Stimulated activated memory B cell treated with anti-CD40 and anti-IgM and Interleukin-4, amounts not matched to agents 10 μg/mL and 1 μg/mL and 100 μg/mL, for 72 hours (primary cell): ENCODE measurements around the gene FAM193A.
"Not testable (repeated sequence)": the region's sequence is repeated elsewhere in the genome, so short reads cannot be mapped to it uniquely, and the experiment has no call there.

Experiments used
- ATAC-seq: fragments of 150-1000 bp; cut with Tn5 transposase; 2 replicates; pipeline ENCODE4 v1.10.0; 2021
- H3K27ac Mint-ChIP-seq: one replicate; pipeline ENCODE4 v1.8.0; 2022; ENCODE audit warnings: mild to moderate bottlenecking, mixed read lengths
- H3K27me3 Mint-ChIP-seq: one replicate; pipeline ENCODE4 v1.8.0; 2022; ENCODE audit warnings: mixed read lengths
- H3K36me3 Mint-ChIP-seq: one replicate; pipeline ENCODE4 v1.8.0; 2022; ENCODE audit warnings: mixed read lengths
- H3K4me1 Mint-ChIP-seq: one replicate; pipeline ENCODE4 v1.8.0; 2022; ENCODE audit warnings: mixed read lengths
- H3K4me3 Mint-ChIP-seq: one replicate; pipeline ENCODE4 v1.8.0; 2022; ENCODE audit warnings: mild to moderate bottlenecking, moderate library complexity, mixed read lengths
- H3K9me3 Mint-ChIP-seq: one replicate; pipeline ENCODE4 v1.8.0; 2022; ENCODE audit warnings: mixed read lengths

Gene FAM193A

GRCh38 chr4:2545321-2546013 is 9.0 kb downstream of the FAM193A start:
- no peak for ATAC-seq
- H3K9me3 Mint-ChIP-seq, result no peaks in the 10 kb centered on the region
- H3K27me3 Mint-ChIP-seq, result no peaks in the 10 kb centered on the region
- H3K27ac Mint-ChIP-seq, result no peak overlapping the region
- H3K4me3 Mint-ChIP-seq, result no peak overlapping the region
- H3K36me3 Mint-ChIP-seq, result no peaks in the 10 kb centered on the region
- peaks cover 16% of the 10 kb centered on the region for H3K4me1 Mint-ChIP-seq

- Mint-ChIP-seq H3K36me3 (no peaks in the 10 kb centered on the region), H3K9me3 (no peaks in the 10 kb centered on the region), H3K4me3 (no peak overlapping the region), H3K4me1 (peaks cover 21% of the 10 kb centered on the region), H3K27ac (no peak overlapping the region), H3K27me3 (no peaks in the 10 kb centered on the region)
- ATAC-seq, result no peak
Observed at GRCh38 chr4:2546286-2546823, 9.9 kb downstream of the FAM193A start.

DNA sequence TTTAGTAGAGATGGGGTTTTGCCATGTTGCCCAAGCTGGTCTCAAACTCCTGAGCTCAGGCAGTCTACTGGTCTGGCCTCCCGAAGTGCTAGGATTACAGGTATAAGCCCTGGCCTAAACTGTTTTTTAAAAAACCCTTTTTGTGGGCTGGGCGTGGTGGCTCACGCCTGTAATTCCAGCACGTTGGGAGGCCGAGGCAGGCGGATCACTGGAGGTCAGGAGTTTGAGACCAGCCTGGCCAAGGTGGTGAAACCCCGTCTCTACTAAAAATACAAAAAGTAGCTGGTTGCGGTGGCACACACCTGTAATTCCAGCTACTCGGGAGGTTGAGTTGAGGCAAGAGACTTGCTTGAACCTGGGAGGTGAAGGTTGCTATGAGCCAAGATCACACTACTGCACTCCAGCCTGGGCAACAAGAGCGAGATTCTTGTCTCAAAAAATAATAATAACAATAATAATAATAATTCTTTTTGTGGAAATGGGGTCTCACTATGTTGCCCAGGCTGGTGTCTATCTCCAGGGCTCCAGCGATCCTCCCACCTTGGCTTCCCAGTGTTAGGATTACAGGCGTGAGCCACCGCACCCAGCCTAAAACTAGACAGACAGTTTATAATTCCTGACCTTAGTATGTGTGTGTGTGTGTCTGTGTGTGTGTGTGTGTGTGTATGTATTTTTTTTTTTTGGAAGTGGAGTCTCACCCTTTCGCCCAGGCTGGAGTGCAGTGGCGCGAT is 10.7 kb downstream of the FAM193A start:
- H3K4me1 Mint-ChIP-seq, result peaks cover 25% of the 10 kb centered on the region
- H3K4me3 Mint-ChIP-seq, H3K27ac Mint-ChIP-seq, H3K27me3 Mint-ChIP-seq, ATAC-seq, H3K36me3 Mint-ChIP-seq, H3K9me3 Mint-ChIP-seq: not testable (repeated sequence)

GRCh38 chr4:2551118-2551517 is 14.7 kb downstream of the FAM193A start:
- H3K4me1 Mint-ChIP-seq, result peaks cover 49% of the 10 kb centered on the region
- ATAC-seq, result no peak
- no peak overlapping the region for H3K27ac Mint-ChIP-seq

GRCh38 chr4:2552806-2553205 is 16.4 kb downstream of the FAM193A start:
- no peak overlapping the region for H3K27ac Mint-ChIP-seq
- no peaks in the 10 kb centered on the region for H3K9me3 Mint-ChIP-seq
- H3K27me3 Mint-ChIP-seq, result no peaks in the 10 kb centered on the region
- ATAC-seq, result no peak
- H3K4me1 Mint-ChIP-seq, result peaks cover 51% of the 10 kb centered on the region
- no peak overlapping the region for H3K4me3 Mint-ChIP-seq
- H3K36me3 Mint-ChIP-seq, result no peaks in the 10 kb centered on the region

More at GRCh38 chr4:2551118-2551517, 14.7 kb downstream of the FAM193A start:
- Mint-ChIP-seq H3K27me3 (no peaks in the 10 kb centered on the region), H3K4me3 (no peak overlapping the region), H3K36me3 (no peaks in the 10 kb centered on the region), H3K9me3 (no peaks in the 10 kb centered on the region)

DNA sequence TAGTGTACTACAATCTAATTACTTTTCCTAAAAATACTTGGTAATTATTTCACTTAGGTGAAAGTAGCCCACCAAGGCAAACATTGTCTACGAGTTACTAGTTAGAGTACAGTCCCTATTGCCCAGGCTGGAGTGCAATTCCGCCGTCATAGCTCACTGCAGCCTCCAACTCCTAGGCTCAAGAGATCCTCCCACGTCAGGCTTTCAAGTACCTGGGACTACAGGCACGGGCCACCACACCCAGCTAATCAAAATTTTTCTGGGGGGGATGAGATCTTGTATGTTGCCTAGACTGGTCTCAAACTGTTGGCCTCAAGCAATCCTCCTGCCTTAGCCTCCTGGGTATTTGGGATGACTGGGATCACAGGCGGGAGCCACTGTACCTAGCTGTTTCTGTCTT is 21.9 kb downstream of the FAM193A start:
- Mint-ChIP-seq H3K27ac (no peak overlapping the region), H3K4me3 (no peak overlapping the region), H3K9me3 (no peaks in the 10 kb centered on the region), H3K4me1 (peaks cover 56% of the 10 kb centered on the region), H3K27me3 (no peaks in the 10 kb centered on the region), H3K36me3 (peaks cover 26% of the 10 kb centered on the region)
- ATAC-seq, result no peak

DNA sequence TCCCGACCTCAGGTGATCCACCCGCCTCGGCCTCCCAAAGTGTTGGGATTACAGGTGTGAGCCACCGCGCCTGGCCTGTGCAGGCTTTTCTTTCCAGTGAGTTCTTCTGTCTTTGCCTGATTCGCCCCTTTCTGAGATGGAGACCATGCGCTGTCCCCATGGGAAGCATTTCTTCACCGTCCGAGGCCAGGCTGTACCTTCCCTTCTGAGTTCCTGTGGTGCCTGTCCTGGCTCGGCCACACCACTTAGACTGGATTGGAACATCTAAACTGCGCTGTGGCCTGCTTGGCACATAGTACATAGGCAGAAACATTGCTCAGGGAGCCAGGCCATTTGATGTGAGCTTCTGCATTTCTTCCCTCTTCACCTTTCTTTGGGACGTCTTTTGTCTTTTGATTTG is 23.7 kb downstream of the FAM193A start:
- Mint-ChIP-seq H3K27ac (peak overlapping the region; percentile 25), H3K27me3 (no peaks in the 10 kb centered on the region), H3K9me3 (no peaks in the 10 kb centered on the region), H3K4me3 (no peak overlapping the region), H3K4me1 (peaks cover 48% of the 10 kb centered on the region), H3K36me3 (peaks cover 33% of the 10 kb centered on the region)
- ATAC-seq, result no peak

GRCh38 chr4:2565533-2565932 is 29.1 kb downstream of the FAM193A start:
- Mint-ChIP-seq H3K9me3 (no peaks in the 10 kb centered on the region), H3K27me3 (no peaks in the 10 kb centered on the region), H3K27ac (no peak overlapping the region), H3K4me1 (peaks cover 51% of the 10 kb centered on the region), H3K4me3 (no peak overlapping the region), H3K36me3 (peaks cover 33% of the 10 kb centered on the region)
- no peak for ATAC-seq

DNA sequence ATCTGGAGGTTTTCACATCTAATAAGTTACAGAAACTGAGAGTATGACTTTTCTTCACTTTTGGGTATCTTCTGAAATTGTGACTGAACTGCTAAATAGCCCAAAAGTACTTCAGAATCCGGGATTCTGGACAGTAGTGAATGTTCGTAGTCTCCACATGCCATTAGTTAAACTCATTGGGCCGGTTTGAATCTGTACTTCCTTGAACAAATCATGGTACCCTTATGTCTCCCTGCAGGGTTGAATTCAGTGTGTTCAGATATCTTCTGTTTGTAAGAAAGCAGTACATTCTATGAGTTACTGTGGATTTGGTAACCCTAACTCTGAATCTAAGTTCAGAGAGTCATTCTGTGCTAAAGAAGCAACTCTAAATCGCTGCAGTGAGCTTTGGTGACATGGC is 33.6 kb downstream of the FAM193A start:
- Mint-ChIP-seq H3K27ac (peak overlapping the region; percentile 31), H3K27me3 (no peaks in the 10 kb centered on the region), H3K4me3 (no peak overlapping the region), H3K9me3 (peaks cover 1% of the 10 kb centered on the region), H3K36me3 (peaks cover 16% of the 10 kb centered on the region), H3K4me1 (peaks cover 59% of the 10 kb centered on the region)
- no peak for ATAC-seq

- H3K9me3 Mint-ChIP-seq, result peaks cover 3% of the 10 kb centered on the region
- peaks cover 66% of the 10 kb centered on the region for H3K4me1 Mint-ChIP-seq
- peak; percentile 83 for ATAC-seq
- peak overlapping the region; percentile 31 for H3K27ac Mint-ChIP-seq
- peak overlapping the region; percentile 2 for H3K4me3 Mint-ChIP-seq
- H3K27me3 Mint-ChIP-seq, result no peaks in the 10 kb centered on the region
- H3K36me3 Mint-ChIP-seq, result peaks cover 18% of the 10 kb centered on the region
Observed at GRCh38 chr4:2570551-2571222, 34.2 kb downstream of the FAM193A start.

DNA sequence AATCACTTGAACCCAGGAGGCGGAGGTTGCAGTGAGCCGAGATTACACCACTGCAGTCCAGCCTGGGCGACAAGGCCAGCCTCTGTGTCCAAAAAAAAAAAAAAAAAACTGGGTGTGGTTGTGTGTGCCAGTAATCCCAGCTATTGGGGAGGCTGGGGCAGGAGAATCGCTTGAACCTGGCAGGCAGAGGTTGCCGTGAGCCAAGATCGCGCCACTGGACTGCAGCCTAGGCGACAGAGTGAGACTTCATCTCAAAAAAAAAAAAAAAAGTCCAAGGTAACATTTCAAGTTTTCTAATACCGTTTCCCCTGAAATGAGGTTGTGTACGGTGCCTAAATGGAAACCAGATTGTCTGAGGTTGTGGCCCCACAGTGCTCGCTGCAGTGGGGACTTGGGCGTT is 35.6 kb downstream of the FAM193A start:
- Mint-ChIP-seq H3K27ac (no peak overlapping the region), H3K9me3 (peaks cover 3% of the 10 kb centered on the region)
- ATAC-seq, result no peak

GRCh38 chr4:2572866-2573265 is 36.4 kb downstream of the FAM193A start:
- Mint-ChIP-seq H3K27me3 (no peaks in the 10 kb centered on the region), H3K4me3 (no peak overlapping the region), H3K27ac (peak overlapping the region; percentile 35), H3K4me1 (peaks cover 66% of the 10 kb centered on the region), H3K9me3 (peaks cover 3% of the 10 kb centered on the region), H3K36me3 (peaks cover 15% of the 10 kb centered on the region)
- no peak for ATAC-seq

More for the DNA sequence above, 35.6 kb downstream of the FAM193A start:
- peaks cover 19% of the 10 kb centered on the region for H3K36me3 Mint-ChIP-seq
- H3K4me1 Mint-ChIP-seq, result peaks cover 67% of the 10 kb centered on the region
- no peaks in the 10 kb centered on the region for H3K27me3 Mint-ChIP-seq
- H3K4me3 Mint-ChIP-seq, result no peak overlapping the region

DNA sequence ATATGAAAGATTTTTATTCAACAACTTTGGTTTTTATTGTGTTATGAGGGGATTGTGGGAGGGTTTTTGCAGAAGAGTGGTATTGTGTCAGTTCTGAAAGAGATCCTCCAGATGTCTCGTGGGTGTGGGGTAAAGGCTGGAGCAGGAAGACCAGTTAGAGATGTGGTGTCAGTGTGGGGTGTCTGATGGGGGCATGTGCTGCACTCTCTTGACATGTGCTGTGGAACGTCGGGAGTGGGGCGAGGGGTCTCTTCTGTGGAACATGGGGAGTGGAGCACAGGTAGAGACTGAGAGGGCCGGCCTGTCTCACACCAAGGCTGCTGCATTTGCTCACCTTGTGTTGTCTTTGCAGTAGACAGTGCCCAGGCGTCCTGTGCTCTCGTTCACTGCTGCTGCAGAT is 37.6 kb downstream of the FAM193A start:
- Mint-ChIP-seq H3K9me3 (peaks cover 3% of the 10 kb centered on the region), H3K36me3 (peaks cover 17% of the 10 kb centered on the region), H3K27ac (peak overlapping the region; percentile 35), H3K4me1 (peaks cover 63% of the 10 kb centered on the region), H3K4me3 (no peak overlapping the region), H3K27me3 (no peaks in the 10 kb centered on the region)
- ATAC-seq, result no peak

DNA sequence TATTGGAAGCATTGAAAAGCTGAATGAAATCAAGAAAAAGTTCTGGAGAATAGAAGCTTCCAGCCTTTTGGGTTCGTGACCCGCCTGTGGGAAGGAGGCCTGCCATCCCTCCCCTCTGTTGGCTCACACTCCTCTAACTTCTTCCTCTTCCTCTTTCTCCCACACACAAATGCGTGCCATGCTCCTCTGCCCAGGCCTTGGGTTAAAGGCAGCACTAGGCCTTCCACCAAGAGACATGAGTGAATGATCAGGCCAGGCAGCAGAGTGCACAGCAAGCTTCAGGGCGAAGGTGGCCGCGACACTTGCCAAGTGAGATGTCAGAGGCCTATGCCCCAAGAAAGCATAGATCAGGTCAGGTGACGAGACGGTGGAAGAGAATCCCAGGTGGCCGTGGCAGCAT is 38.4 kb downstream of the FAM193A start:
- no peaks in the 10 kb centered on the region for H3K27me3 Mint-ChIP-seq
- H3K4me1 Mint-ChIP-seq, result peaks cover 61% of the 10 kb centered on the region
- H3K4me3 Mint-ChIP-seq, result no peak overlapping the region
- H3K9me3 Mint-ChIP-seq, result peaks cover 3% of the 10 kb centered on the region
- ATAC-seq, result no peak
- peaks cover 17% of the 10 kb centered on the region for H3K36me3 Mint-ChIP-seq
- no peak overlapping the region for H3K27ac Mint-ChIP-seq

- Mint-ChIP-seq H3K4me3 (no peak overlapping the region), H3K9me3 (peaks cover 3% of the 10 kb centered on the region), H3K27me3 (no peaks in the 10 kb centered on the region)
Observed at GRCh38 chr4:2576290-2576689, 39.8 kb downstream of the FAM193A start.

More at GRCh38 chr4:2576290-2576689, 39.8 kb downstream of the FAM193A start:
- ATAC-seq, result no peak
- peaks cover 47% of the 10 kb centered on the region for H3K4me1 Mint-ChIP-seq
- H3K27ac Mint-ChIP-seq, result no peak overlapping the region
- peaks cover 22% of the 10 kb centered on the region for H3K36me3 Mint-ChIP-seq
